Stimulated activated CD4-positive, alpha-beta T cell treated with anti-CD3 and anti-CD28 coated beads, Interleukin-15, amount 100 ng/mL, for 1 hour (primary cell): ENCODE measurements around the gene ANKRD31.

Experiments used
- DNase-seq, 2 donors: peaks; one replicate each; pipeline ENCODE4 v3.0.0-alpha.2; 2020; ENCODE audit warnings: low read depth in 1 of 2, low spot score in 1 of 2

The ANKRD31 gene

GRCh38 chr5:75071100-75071499 is 165.6 kb downstream of the ANKRD31 start:
- no peak for DNase-seq

GRCh38 chr5:75067434-75067833 is 169.2 kb downstream of the ANKRD31 start:
- no peak for DNase-seq

- no peak for DNase-seq
Observed at GRCh38 chr5:75062925-75063531, 173.7 kb downstream of the ANKRD31 start.

GRCh38 chr5:75059912-75060545 is 176.6 kb downstream of the ANKRD31 start:
- DNase-seq, result peak in 1 of 2 donors; percentile 21

GRCh38 chr5:75058986-75059535 is 177.6 kb downstream of the ANKRD31 start:
- no peak for DNase-seq

- no peak for DNase-seq
Observed at GRCh38 chr5:75057561-75057960, 179.1 kb downstream of the ANKRD31 start.

GRCh38 chr5:75055727-75056144 is 180.9 kb downstream of the ANKRD31 start:
- no peak for DNase-seq

GRCh38 chr5:75054134-75054930 is 182.3 kb downstream of the ANKRD31 start:
- no peak for DNase-seq

- DNase-seq, result peak; percentile 27 to 31
Observed at GRCh38 chr5:75053304-75054133, 183.2 kb downstream of the ANKRD31 start.

GRCh38 chr5:75053054-75053303 is 183.7 kb downstream of the ANKRD31 start:
- DNase-seq, result no peak

GRCh38 chr5:75052192-75053053 is 184.3 kb downstream of the ANKRD31 start, which contains the start of gene GCNT4:
TSS of gene GCNT4 (minus strand) at chr5:75052558. CDS start at chr5:75030037, 22,521 bp downstream.
- DNase-seq, result peak in 1 of 2 donors; percentile 40

- no peak for DNase-seq
Observed at GRCh38 chr5:75051217-75051751, 185.4 kb downstream of the ANKRD31 start.

GRCh38 chr5:75050415-75050814 is 186.3 kb downstream of the ANKRD31 start:
- no peak for DNase-seq

GRCh38 chr5:75049456-75050351 is 187.0 kb downstream of the ANKRD31 start:
- DNase-seq, result peak; percentile 28 to 36

GRCh38 chr5:75048457-75048953 is 188.2 kb downstream of the ANKRD31 start:
- no peak for DNase-seq

GRCh38 chr5:75047356-75047755 is 189.3 kb downstream of the ANKRD31 start:
- DNase-seq, result no peak

GRCh38 chr5:75046366-75047142 is 190.1 kb downstream of the ANKRD31 start:
- DNase-seq, result no peak

- DNase-seq, result no peak
Observed at GRCh38 chr5:75045071-75045470, 191.6 kb downstream of the ANKRD31 start.
